Measurements from ENCODE around the gene VOPP1.

DNA sequence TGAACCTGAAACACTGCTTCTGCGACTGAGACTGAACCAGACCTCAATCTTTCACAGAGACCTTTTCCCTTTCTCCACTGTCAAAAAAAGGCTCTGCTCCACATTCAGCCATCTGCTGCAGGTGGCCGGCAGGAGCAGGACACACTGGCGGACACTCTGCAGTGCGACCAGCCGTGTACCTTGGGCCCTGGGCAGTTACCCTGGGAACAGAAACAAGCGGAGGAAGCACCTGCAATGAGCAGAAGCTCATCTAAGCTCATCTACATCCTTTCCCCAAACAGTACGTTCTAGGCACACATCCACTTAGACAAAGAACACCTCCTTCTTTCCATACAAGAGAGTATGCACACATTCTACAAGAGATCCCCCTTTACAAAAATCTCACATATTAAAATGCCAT is 22.8 kb downstream of the VOPP1 start:
- TF ChIP-seq POLR2A (IDR thresholded peaks at IDR 0.05; ENCODE audit: low read depth, low read length) (no peak), CTCF (IDR thresholded peaks at IDR 0.05; ENCODE audit: extremely low read depth in 1 of 2, insufficient read depth in 1 of 2, low read depth in 1 of 2, low read length in 2 of 2) (no peak), EZH2 (IDR thresholded peaks at IDR 0.05; ENCODE audit: borderline replicate concordance, low read depth, low read length, severe bottlenecking) (no peak), MYC (IDR thresholded peaks at IDR 0.05; ENCODE audit: low read depth, low read length) (no peak), POLR2AphosphoS5 (IDR thresholded peaks at IDR 0.05; ENCODE audit: insufficient read depth, low read depth, low read length) (no peak)
